Natural killer cell (primary cell): ENCODE measurements around the gene SUMO1. TPM values are rescaled to one million over a fixed set of nuclear protein-coding genes. Genes with fewer than 3 reads are reported as not detected.
"Not testable (repeated sequence)": the region's sequence is repeated elsewhere in the genome, so short reads cannot be mapped to it uniquely, and the experiment has no call there.

Source experiments
- ATAC-seq, 3 donors: fragments of 150-1000 bp in 2 of 3; fragments of 200-7000 bp in 1 of 3; cut with Tn5 transposase; 1 replicate in 1 of 3; 2 replicates in 2 of 3; pipeline ENCODE4 v1.10.0; 2021; ENCODE audit warnings: mild to moderate bottlenecking in 2 of 3, moderate library complexity in 2 of 3
- DNase-seq, 2 donors: peaks; one replicate each; pipeline versions ENCODE4 v3.0.0 to v3.0.0-alpha.2; 2013 to 2021; ENCODE audit warnings: mixed read lengths in 1 of 2
- H3K27ac ChIP-seq: one replicate; pipeline ENCODE4 v1.5.1; 2013; ENCODE audit warnings: mild to moderate bottlenecking, low read length
- H3K27me3 ChIP-seq: one replicate; pipeline ENCODE4 v1.6.1; 2013; ENCODE audit warnings: low read length; ENCODE audit not compliant: control insufficient read depth, insufficient read depth
- H3K36me3 ChIP-seq: one replicate; pipeline ENCODE4 v1.6.1; 2013; ENCODE audit warnings: low read length; ENCODE audit not compliant: control insufficient read depth, insufficient read depth
- H3K4me1 ChIP-seq: one replicate; pipeline ENCODE4 v1.6.1; 2013; ENCODE audit warnings: low read length; ENCODE audit not compliant: control insufficient read depth, insufficient read depth
- H3K4me3 ChIP-seq: one replicate; pipeline ENCODE4 v1.5.1; 2013; ENCODE audit warnings: low read length
- H3K9me3 ChIP-seq: one replicate; pipeline ENCODE4 v1.6.1; 2013; ENCODE audit warnings: low read length; ENCODE audit not compliant: control insufficient read depth, insufficient read depth
- H3K27ac Mint-ChIP-seq, 2 donors: one replicate each; pipeline ENCODE4 v1.8.0; 2022; ENCODE audit warnings: mild to moderate bottlenecking in 2 of 2, mixed read lengths in 2 of 2, moderate library complexity in 1 of 2
- H3K27me3 Mint-ChIP-seq, 2 donors: one replicate each; pipeline ENCODE4 v1.8.0; 2022; ENCODE audit warnings: low read depth in 2 of 2, mixed read lengths in 2 of 2
- H3K36me3 Mint-ChIP-seq: one replicate; pipeline ENCODE4 v1.8.0; 2022; ENCODE audit warnings: mixed read lengths
- H3K4me1 Mint-ChIP-seq, 2 donors: one replicate each; pipeline ENCODE4 v1.8.0; 2022; ENCODE audit warnings: mixed read lengths in 2 of 2
- H3K4me3 Mint-ChIP-seq: one replicate; pipeline ENCODE4 v1.8.0; 2022; ENCODE audit warnings: mild to moderate bottlenecking, moderate library complexity, mixed read lengths
- H3K9me3 Mint-ChIP-seq, 2 donors: one replicate each; pipeline ENCODE4 v1.8.0; 2022; ENCODE audit warnings: mixed read lengths in 2 of 2
- CTCF ChIP-seq: fragments of 200-600 bp; IDR thresholded peaks from one replicate; pipeline ENCODE4 v1.8.0; 2022; ENCODE audit warnings: antibody characterized with exemption
- WGBS: methylation state at CpG from one replicate; pipeline ENCODE4 v1.1.7; 2013; ENCODE audit warnings: missing lambda C conversion rate; ENCODE audit not compliant: insufficient coverage; 5-methylcytosine and 5-hydroxymethylcytosine counted together
- intact Hi-C: fragments of 100-400 bp; cut with micrococcal nuclease; formaldehyde crosslinking; loops from one replicate; pipeline ENCODE4 v1.14.2; 2022
- total RNA-seq, 4 donors: library from RNA; stranded (reverse); fragments of 120-200 nt in 1 of 4; gene quantifications; one replicate each; pipeline versions ENCODE4 v1.2.3 to v1.2.4, GENCODE V29; 2013 to 2022

The SUMO1 gene
- total RNA-seq, 3 donors from 2014 or later (not counting 1 experiment from before 2014, with no cell fraction given): 70.1 to 84.1 (median 70.7) TPM

- H3K27me3 ChIP-seq: no peaks in the 10 kb centered on the region
- no peaks in the 10 kb centered on the region for H3K4me1 ChIP-seq
- no peak for TF ChIP-seq CTCF
- H3K4me1 Mint-ChIP-seq: peaks cover 9 to 10% of the 10 kb centered on the region in 2 donors
- no peak overlapping the region for H3K4me3 Mint-ChIP-seq
- no peaks in the 10 kb centered on the region for H3K9me3 Mint-ChIP-seq
- H3K27ac ChIP-seq: no peak overlapping the region
- H3K4me3 ChIP-seq: no peak overlapping the region
- peak in 1 of 2 donors; percentile 27 for DNase-seq
- H3K36me3 Mint-ChIP-seq: peaks cover 11% of the 10 kb centered on the region
- ATAC-seq: peak; percentile 43 to 74 (median 46)
- H3K36me3 ChIP-seq: peaks cover 52% of the 10 kb centered on the region
- no peaks in the 10 kb centered on the region for H3K9me3 ChIP-seq
- H3K27me3 Mint-ChIP-seq: no peaks in the 10 kb centered on the region
- peak overlapping the region; percentile 64 to 65 for H3K27ac Mint-ChIP-seq
- intact Hi-C loops: loop anchor here (2.0 kb wide), 1 partner anchor 13 kb away; the partner anchor contains the start of gene NOP58
- 91% methylated on average over 1 of the region's 6 CpGs for WGBS
These were observed 39.8 kb upstream of the SUMO1 start for GRCh38 chr2:202278036-202278760.

GRCh38 chr2:202276078-202276720 is 37.8 kb upstream of the SUMO1 start:
- intact Hi-C loops, H3K9me3 Mint-ChIP-seq, H3K27ac Mint-ChIP-seq: not testable (repeated sequence)

GRCh38 chr2:202270487-202270886 is 32.1 kb upstream of the SUMO1 start:
- Histone ChIP-seq H3K9me3 (no peaks in the 10 kb centered on the region), H3K27ac (no peak overlapping the region), H3K36me3 (peaks cover 4% of the 10 kb centered on the region), H3K27me3 (no peaks in the 10 kb centered on the region), H3K4me3 (no peak overlapping the region), H3K4me1 (peaks cover 24% of the 10 kb centered on the region)
- WGBS: 52% methylated on average over 2 of the region's 3 CpGs
- DNase-seq: peak in 1 of 2 donors; percentile 19
- TF ChIP-seq CTCF: no peak
- Mint-ChIP-seq H3K4me1 (peaks cover 7 to 16% of the 10 kb centered on the region in 2 donors), H3K27me3 (no peaks in the 10 kb centered on the region), H3K4me3 (no peak overlapping the region), H3K36me3 (no peaks in the 10 kb centered on the region), H3K9me3 (no peaks in the 10 kb centered on the region), H3K27ac (peak overlapping the region in 1 of 2 donors; percentile 61)
- intact Hi-C loops: no loop called here
- ATAC-seq: no peak

More at GRCh38 chr2:202276078-202276720, 37.8 kb upstream of the SUMO1 start:
- not testable (repeated sequence) for H3K27ac ChIP-seq, ATAC-seq, H3K27me3 ChIP-seq, DNase-seq, H3K27me3 Mint-ChIP-seq, H3K4me3 Mint-ChIP-seq, H3K4me1 ChIP-seq, H3K4me3 ChIP-seq, H3K9me3 ChIP-seq
- peaks cover 11% of the 10 kb centered on the region for H3K36me3 Mint-ChIP-seq
- WGBS: 92% methylated on average over 11 of the region's 11 CpGs
- H3K4me1 Mint-ChIP-seq: peaks cover 9 to 10% of the 10 kb centered on the region in 2 donors
- H3K36me3 ChIP-seq: peaks cover 37% of the 10 kb centered on the region

- Histone ChIP-seq H3K27me3 (no peaks in the 10 kb centered on the region), H3K27ac (no peak overlapping the region), H3K4me3 (no peak overlapping the region), H3K9me3 (no peaks in the 10 kb centered on the region), H3K36me3 (no peaks in the 10 kb centered on the region), H3K4me1 (peaks cover 27% of the 10 kb centered on the region)
- H3K27ac Mint-ChIP-seq: peak overlapping the region in 1 of 2 donors; percentile 8
- peak in 1 of 2 donors; percentile 60 for DNase-seq
- H3K4me3 Mint-ChIP-seq: no peak overlapping the region
- intact Hi-C loops: loop anchor here (10.0 kb wide), 2 partner anchors 105 to 365 kb away; partner anchors contain the start of genes BMPR2 and FAM117B
- no peaks in the 10 kb centered on the region for H3K9me3 Mint-ChIP-seq
- no peak for TF ChIP-seq CTCF
- H3K4me1 Mint-ChIP-seq: peaks cover 7 to 16% of the 10 kb centered on the region in 2 donors
- H3K36me3 Mint-ChIP-seq: no peaks in the 10 kb centered on the region
- no peaks in the 10 kb centered on the region for H3K27me3 Mint-ChIP-seq
- 48% methylated on average over 8 of the region's 9 CpGs for WGBS
- ATAC-seq: no peak
These were observed 31.2 kb upstream of the SUMO1 start for GRCh38 chr2:202269585-202269984.
